ENCODE results near the gene LRRC9.

The LRRC9 gene

GRCh38 chr14:59969319-59969718, 49.4 kb downstream of the LRRC9 start:
- Histone ChIP-seq H3K9ac (ENCODE audit: low read length) (no peak overlapping the region), H3K36me3 (ENCODE audit: low read length) (no peaks in the 10 kb centered on the region), H4K20me1 (ENCODE audit: low read depth, low read length) (no peaks in the 10 kb centered on the region), H3K9me2 (replicated peaks; ENCODE audit: insufficient read depth, low read length) (no peaks in the 10 kb centered on the region), H3K27me3 (ENCODE audit: low read length) (no peaks in the 10 kb centered on the region), H3K79me2 (ENCODE audit: insufficient read depth, low read length) (no peaks in the 10 kb centered on the region), H3F3A (ENCODE audit: insufficient read depth) (no peaks in the 10 kb centered on the region), H3K9me3 (ENCODE audit: insufficient read depth, low read length) (no peaks in the 10 kb centered on the region), H3K4me3 (ENCODE audit: insufficient read depth, low read length, poor library complexity, severe bottlenecking) (no peak overlapping the region), H3K27ac (ENCODE audit: low read depth, low read length) (no peak overlapping the region), H3K4me2 (ENCODE audit: low read depth, low read length, poor library complexity, severe bottlenecking) (no peak overlapping the region), H2AFZ (ENCODE audit: low read depth, low read length, severe bottlenecking) (no peak overlapping the region)
- no peak for TF ChIP-seq EZH2phosphoT487 (conservative IDR thresholded peaks at IDR 0.05; ENCODE audit: low read length)
- TF ChIP-seq, protein P1, sequence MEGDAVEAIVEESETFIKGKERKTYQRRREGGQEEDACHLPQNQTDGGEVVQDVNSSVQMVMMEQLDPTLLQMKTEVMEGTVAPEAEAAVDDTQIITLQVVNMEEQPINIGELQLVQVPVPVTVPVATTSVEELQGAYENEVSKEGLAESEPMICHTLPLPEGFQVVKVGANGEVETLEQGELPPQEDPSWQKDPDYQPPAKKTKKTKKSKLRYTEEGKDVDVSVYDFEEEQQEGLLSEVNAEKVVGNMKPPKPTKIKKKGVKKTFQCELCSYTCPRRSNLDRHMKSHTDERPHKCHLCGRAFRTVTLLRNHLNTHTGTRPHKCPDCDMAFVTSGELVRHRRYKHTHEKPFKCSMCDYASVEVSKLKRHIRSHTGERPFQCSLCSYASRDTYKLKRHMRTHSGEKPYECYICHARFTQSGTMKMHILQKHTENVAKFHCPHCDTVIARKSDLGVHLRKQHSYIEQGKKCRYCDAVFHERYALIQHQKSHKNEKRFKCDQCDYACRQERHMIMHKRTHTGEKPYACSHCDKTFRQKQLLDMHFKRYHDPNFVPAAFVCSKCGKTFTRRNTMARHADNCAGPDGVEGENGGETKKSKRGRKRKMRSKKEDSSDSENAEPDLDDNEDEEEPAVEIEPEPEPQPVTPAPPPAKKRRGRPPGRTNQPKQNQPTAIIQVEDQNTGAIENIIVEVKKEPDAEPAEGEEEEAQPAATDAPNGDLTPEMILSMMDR (IDR thresholded peaks at IDR 0.05; ENCODE audit: insufficient read depth, low read length, poor library complexity, severe bottlenecking): no peak

- H3K27ac ChIP-seq (ENCODE audit: low read depth, low read length): no peak overlapping the region
- no peak overlapping the region for H3K9ac ChIP-seq (ENCODE audit: low read length)
- no peaks in the 10 kb centered on the region for H4K20me1 ChIP-seq (ENCODE audit: low read depth, low read length)
- H3K27me3 ChIP-seq (ENCODE audit: low read length): no peaks in the 10 kb centered on the region
- no peak overlapping the region for H3K4me2 ChIP-seq (ENCODE audit: low read depth, low read length, poor library complexity, severe bottlenecking)
- H3K4me3 ChIP-seq (ENCODE audit: insufficient read depth, low read length, poor library complexity, severe bottlenecking): no peak overlapping the region
- no peaks in the 10 kb centered on the region for H3F3A ChIP-seq (ENCODE audit: insufficient read depth)
- H3K9me2 ChIP-seq (replicated peaks; ENCODE audit: insufficient read depth, low read length): no peaks in the 10 kb centered on the region
- TF ChIP-seq EZH2phosphoT487 (conservative IDR thresholded peaks at IDR 0.05; ENCODE audit: low read length): no peak
- TF ChIP-seq, protein P1 (IDR thresholded peaks at IDR 0.05; ENCODE audit: insufficient read depth, low read length, poor library complexity, severe bottlenecking): no peak
- no peak overlapping the region for H2AFZ ChIP-seq (ENCODE audit: low read depth, low read length, severe bottlenecking)
- no peaks in the 10 kb centered on the region for H3K9me3 ChIP-seq (ENCODE audit: insufficient read depth, low read length)
- no peaks in the 10 kb centered on the region for H3K36me3 ChIP-seq (ENCODE audit: low read length)
- H3K79me2 ChIP-seq (ENCODE audit: insufficient read depth, low read length): no peaks in the 10 kb centered on the region
Observed at GRCh38 chr14:59981564-59981963, 61.6 kb downstream of the LRRC9 start.

DNA sequence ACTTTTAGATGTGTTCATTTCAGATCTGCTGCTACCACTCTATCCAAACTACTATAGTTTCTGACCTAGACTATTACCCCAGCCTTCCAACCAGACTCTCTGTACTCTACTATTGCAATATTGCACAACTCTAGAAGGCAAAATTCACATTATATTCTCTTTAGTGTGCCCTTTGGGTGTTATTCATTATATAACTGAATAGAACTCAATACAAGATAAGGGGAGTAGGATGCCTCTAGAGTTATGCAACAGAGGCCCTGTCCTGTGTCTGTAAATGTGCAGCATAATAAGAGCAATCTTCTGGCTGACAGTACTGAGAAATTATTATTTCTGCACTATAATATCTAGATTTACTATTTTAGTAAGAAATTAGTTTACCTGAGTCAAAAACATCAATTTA, 63.1 kb downstream of the LRRC9 start:
- Histone ChIP-seq H3K9me2 (replicated peaks; ENCODE audit: insufficient read depth, low read length) (no peaks in the 10 kb centered on the region), H4K20me1 (ENCODE audit: low read depth, low read length) (no peaks in the 10 kb centered on the region), H3K27me3 (ENCODE audit: low read length) (no peaks in the 10 kb centered on the region), H3K9ac (ENCODE audit: low read length) (no peak overlapping the region), H3K79me2 (ENCODE audit: insufficient read depth, low read length) (no peaks in the 10 kb centered on the region), H3K4me2 (ENCODE audit: low read depth, low read length, poor library complexity, severe bottlenecking) (no peak overlapping the region), H3K36me3 (ENCODE audit: low read length) (no peaks in the 10 kb centered on the region), H3K9me3 (ENCODE audit: insufficient read depth, low read length) (no peaks in the 10 kb centered on the region), H3F3A (ENCODE audit: insufficient read depth) (no peaks in the 10 kb centered on the region), H2AFZ (ENCODE audit: low read depth, low read length, severe bottlenecking) (no peak overlapping the region), H3K4me3 (ENCODE audit: insufficient read depth, low read length, poor library complexity, severe bottlenecking) (no peak overlapping the region), H3K27ac (ENCODE audit: low read depth, low read length) (no peak overlapping the region)
- TF ChIP-seq, protein P1 (IDR thresholded peaks at IDR 0.05; ENCODE audit: insufficient read depth, low read length, poor library complexity, severe bottlenecking): no peak
- no peak for TF ChIP-seq EZH2phosphoT487 (conservative IDR thresholded peaks at IDR 0.05; ENCODE audit: low read length)

Data from SU-DHL-6 (cell line).